ENCODE measurements around the gene BSN.
"Not testable (repeated sequence)": the region's sequence is repeated elsewhere in the genome, so short reads cannot be mapped to it uniquely, and the experiment has no call there.

Gene BSN

DNA sequence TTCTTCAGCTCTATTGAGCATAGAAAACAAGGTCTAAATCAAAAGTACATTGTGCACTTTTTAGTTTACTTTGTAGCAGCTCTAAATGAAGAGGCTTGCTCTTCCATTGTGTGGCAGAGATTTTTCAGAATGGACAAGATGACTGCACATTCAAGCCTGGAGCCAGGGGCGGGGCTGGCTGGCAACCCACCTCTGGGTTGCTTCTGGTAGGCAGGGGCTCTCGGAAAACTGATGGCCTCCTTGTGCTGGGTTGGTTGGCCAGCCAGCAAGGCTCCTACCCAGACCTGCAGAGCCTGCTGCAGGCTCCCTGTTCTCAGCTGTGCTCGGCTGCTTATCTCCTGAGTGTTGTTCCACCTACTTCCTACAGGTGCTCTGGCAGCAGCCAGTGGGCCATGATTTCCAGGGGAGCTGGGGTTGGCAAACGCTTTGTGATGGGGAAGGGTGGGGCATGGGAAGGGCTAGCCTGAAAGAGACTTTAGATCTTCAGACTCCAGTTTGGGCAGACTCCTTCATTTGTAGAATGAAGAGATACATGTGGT lies 8.8 kb downstream of the BSN start:
- H3K36me3 Mint-ChIP-seq (ENCODE audit: low read depth) = no peaks in the 10 kb centered on the region
- no peaks in the 10 kb centered on the region for H3K9me3 Mint-ChIP-seq
- peaks cover 52% of the 10 kb centered on the region for H3K27me3 Mint-ChIP-seq (ENCODE audit: low read depth)
- no peak overlapping the region for H3K27ac Mint-ChIP-seq
- peaks cover 1% of the 10 kb centered on the region for H3K4me1 Mint-ChIP-seq (ENCODE audit: low read depth)
- no peak overlapping the region for H3K4me3 Mint-ChIP-seq

DNA sequence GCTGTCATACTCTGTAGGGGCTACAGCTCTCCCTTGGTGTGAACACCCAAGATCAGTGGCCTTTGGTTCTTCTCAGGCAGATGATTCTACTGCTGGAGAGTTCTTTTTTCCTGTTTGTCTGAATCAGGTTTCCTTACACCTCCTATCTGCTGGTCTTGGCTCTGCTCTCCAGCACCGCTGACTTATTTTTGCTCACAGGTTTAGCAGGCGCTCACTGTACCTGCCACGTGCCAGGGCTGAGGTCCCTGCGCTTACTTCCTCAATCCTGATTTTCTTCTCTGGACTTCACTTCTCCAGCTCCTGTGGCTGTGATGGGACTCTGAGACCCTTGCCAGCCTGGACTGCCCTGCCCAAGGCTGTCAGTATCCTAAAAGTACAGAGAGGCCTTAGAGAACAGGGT lies 9.5 kb downstream of the BSN start:
- Mint-ChIP-seq H3K27me3 (ENCODE audit: low read depth) (peaks cover 47% of the 10 kb centered on the region), H3K4me3 (no peak overlapping the region), H3K36me3 (ENCODE audit: low read depth) (no peaks in the 10 kb centered on the region), H3K9me3 (no peaks in the 10 kb centered on the region), H3K4me1 (ENCODE audit: low read depth) (peaks cover 1% of the 10 kb centered on the region), H3K27ac (no peak overlapping the region)

- H3K27ac Mint-ChIP-seq = no peak overlapping the region
- no peak overlapping the region for H3K4me3 Mint-ChIP-seq
- no peaks in the 10 kb centered on the region for H3K4me1 Mint-ChIP-seq (ENCODE audit: low read depth)
- peaks cover 33% of the 10 kb centered on the region for H3K27me3 Mint-ChIP-seq (ENCODE audit: low read depth)
- H3K36me3 Mint-ChIP-seq (ENCODE audit: low read depth) = no peaks in the 10 kb centered on the region
- no peaks in the 10 kb centered on the region for H3K9me3 Mint-ChIP-seq
These were observed 12.0 kb downstream of the BSN start for GRCh38 chr3:49566312-49566711.

- Mint-ChIP-seq H3K27ac (no peak overlapping the region), H3K36me3 (ENCODE audit: low read depth) (no peaks in the 10 kb centered on the region), H3K27me3 (ENCODE audit: low read depth) (peaks cover 27% of the 10 kb centered on the region), H3K4me3 (no peak overlapping the region), H3K9me3 (no peaks in the 10 kb centered on the region), H3K4me1 (ENCODE audit: low read depth) (no peaks in the 10 kb centered on the region)
These were observed 13.1 kb downstream of the BSN start for GRCh38 chr3:49567406-49567805.

- H3K4me1 Mint-ChIP-seq (ENCODE audit: low read depth) = no peaks in the 10 kb centered on the region
- H3K9me3 Mint-ChIP-seq = no peaks in the 10 kb centered on the region
- no peaks in the 10 kb centered on the region for H3K36me3 Mint-ChIP-seq (ENCODE audit: low read depth)
- H3K27ac Mint-ChIP-seq = no peak overlapping the region
- peaks cover 17% of the 10 kb centered on the region for H3K27me3 Mint-ChIP-seq (ENCODE audit: low read depth)
- no peak overlapping the region for H3K4me3 Mint-ChIP-seq
These were observed 14.7 kb downstream of the BSN start for GRCh38 chr3:49568965-49569364.

DNA sequence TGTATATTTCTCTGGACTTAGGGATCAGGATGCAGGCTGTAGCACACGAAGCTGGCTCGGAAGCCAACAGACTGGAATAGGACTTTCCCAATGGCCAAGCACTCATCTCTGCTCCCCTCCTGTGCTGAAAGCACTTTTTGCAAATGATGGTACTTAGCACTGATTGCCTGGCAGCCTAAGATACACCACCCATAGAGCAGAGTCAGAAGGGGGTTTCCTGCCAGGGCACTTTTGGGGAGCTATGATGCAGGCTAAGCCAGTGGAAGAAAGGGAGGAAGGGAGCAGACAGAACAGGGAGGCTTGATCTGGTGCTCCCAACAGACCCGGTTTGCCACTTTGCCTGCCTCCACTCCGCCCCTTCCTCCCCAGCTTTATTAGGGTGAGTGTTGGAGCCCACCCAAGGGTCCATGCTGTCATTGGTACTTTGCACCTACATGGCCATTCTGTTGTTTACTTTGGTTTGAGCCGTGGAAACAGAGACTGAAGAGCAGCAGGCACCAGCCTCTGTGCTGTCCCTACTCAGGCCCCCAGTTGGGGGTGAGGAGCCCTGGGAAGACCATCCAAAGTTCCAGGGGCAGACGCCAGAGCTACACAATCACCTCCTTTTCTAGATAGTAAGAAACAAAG lies 15.9 kb downstream of the BSN start:
- Mint-ChIP-seq H3K36me3 (ENCODE audit: low read depth) (no peaks in the 10 kb centered on the region), H3K4me1 (ENCODE audit: low read depth) (no peaks in the 10 kb centered on the region), H3K9me3 (no peaks in the 10 kb centered on the region), H3K27me3 (ENCODE audit: low read depth) (peaks cover 17% of the 10 kb centered on the region), H3K27ac (no peak overlapping the region), H3K4me3 (no peak overlapping the region)

DNA sequence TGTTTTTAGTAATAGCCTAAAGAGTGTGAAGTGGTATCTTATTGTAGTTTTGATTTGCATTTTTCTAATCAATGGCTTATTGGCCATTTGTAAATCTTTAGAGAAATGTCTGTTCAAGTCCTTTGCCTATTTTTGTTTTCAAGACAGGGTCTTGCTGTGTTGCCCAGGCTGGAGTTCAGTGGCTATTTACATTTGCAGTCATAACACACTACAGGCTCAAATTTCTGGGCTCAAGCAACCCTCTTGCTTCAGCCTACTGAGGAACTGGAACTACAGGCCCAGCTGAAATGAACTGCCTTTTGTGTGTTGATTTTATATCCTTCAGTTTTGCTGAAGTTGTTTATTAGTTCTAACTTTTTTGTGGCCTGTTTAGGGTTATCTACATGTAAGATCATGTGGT lies 27.9 kb downstream of the BSN start:
- Mint-ChIP-seq H3K27me3 (ENCODE audit: low read depth) (peaks cover 11% of the 10 kb centered on the region), H3K27ac (no peak overlapping the region), H3K36me3 (ENCODE audit: low read depth) (no peaks in the 10 kb centered on the region), H3K9me3 (no peaks in the 10 kb centered on the region), H3K4me1 (ENCODE audit: low read depth) (no peaks in the 10 kb centered on the region), H3K4me3 (no peak overlapping the region)

GRCh38 chr3:49585261-49585755 lies 31.0 kb downstream of the BSN start:
- H3K27me3 Mint-ChIP-seq (ENCODE audit: low read depth) = peaks cover 10% of the 10 kb centered on the region
- H3K9me3 Mint-ChIP-seq; H3K4me3 Mint-ChIP-seq; H3K36me3 Mint-ChIP-seq (ENCODE audit: low read depth); H3K27ac Mint-ChIP-seq; H3K4me1 Mint-ChIP-seq (ENCODE audit: low read depth): not testable (repeated sequence)

DNA sequence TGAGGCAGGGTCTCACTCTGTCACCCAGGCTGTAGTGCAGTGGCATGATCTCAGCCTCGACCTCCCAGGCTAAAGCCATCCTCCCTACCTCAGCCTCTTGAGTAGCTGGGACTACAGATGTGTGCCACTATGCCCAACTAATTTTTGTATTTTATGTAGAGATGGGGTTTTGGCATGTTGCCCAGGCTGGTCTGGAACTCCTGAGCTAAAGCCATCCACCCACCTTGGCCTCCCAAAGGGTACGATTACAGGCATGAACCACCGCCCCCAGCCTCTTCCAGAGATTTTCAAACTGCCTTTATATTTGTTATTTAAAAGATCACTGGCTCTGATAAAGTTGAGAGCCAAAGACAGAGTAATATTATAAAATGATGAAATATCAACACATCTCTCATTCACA lies 37.3 kb downstream of the BSN start:
- Mint-ChIP-seq H3K9me3 (no peaks in the 10 kb centered on the region), H3K27ac (no peak overlapping the region)

GRCh38 chr3:49593041-49593440 lies 38.8 kb downstream of the BSN start:
- Mint-ChIP-seq H3K9me3 (no peaks in the 10 kb centered on the region), H3K27me3 (ENCODE audit: low read depth) (peaks cover 9% of the 10 kb centered on the region), H3K27ac (no peak overlapping the region), H3K4me3 (no peak overlapping the region), H3K36me3 (ENCODE audit: low read depth) (no peaks in the 10 kb centered on the region), H3K4me1 (ENCODE audit: low read depth) (no peaks in the 10 kb centered on the region)

More for the DNA sequence above, 37.3 kb downstream of the BSN start:
- Mint-ChIP-seq H3K27me3 (ENCODE audit: low read depth) (peaks cover 14% of the 10 kb centered on the region), H3K4me3 (no peak overlapping the region), H3K4me1 (ENCODE audit: low read depth) (no peaks in the 10 kb centered on the region), H3K36me3 (ENCODE audit: low read depth) (no peaks in the 10 kb centered on the region)

- no peaks in the 10 kb centered on the region for H3K27me3 Mint-ChIP-seq (ENCODE audit: low read depth)
- peaks cover 2% of the 10 kb centered on the region for H3K36me3 Mint-ChIP-seq (ENCODE audit: low read depth)
- H3K27ac Mint-ChIP-seq = no peak overlapping the region
- peaks cover 20% of the 10 kb centered on the region for H3K4me1 Mint-ChIP-seq (ENCODE audit: low read depth)
- H3K9me3 Mint-ChIP-seq = no peaks in the 10 kb centered on the region
- no peak overlapping the region for H3K4me3 Mint-ChIP-seq
These were observed 46.5 kb downstream of the BSN start for GRCh38 chr3:49600781-49601180.

GRCh38 chr3:49601358-49602048 lies 47.2 kb downstream of the BSN start:
- Mint-ChIP-seq H3K9me3 (no peaks in the 10 kb centered on the region), H3K27ac (no peak overlapping the region), H3K36me3 (ENCODE audit: low read depth) (peaks cover 2% of the 10 kb centered on the region), H3K4me1 (ENCODE audit: low read depth) (peaks cover 20% of the 10 kb centered on the region), H3K27me3 (ENCODE audit: low read depth) (no peaks in the 10 kb centered on the region), H3K4me3 (no peak overlapping the region)

DNA sequence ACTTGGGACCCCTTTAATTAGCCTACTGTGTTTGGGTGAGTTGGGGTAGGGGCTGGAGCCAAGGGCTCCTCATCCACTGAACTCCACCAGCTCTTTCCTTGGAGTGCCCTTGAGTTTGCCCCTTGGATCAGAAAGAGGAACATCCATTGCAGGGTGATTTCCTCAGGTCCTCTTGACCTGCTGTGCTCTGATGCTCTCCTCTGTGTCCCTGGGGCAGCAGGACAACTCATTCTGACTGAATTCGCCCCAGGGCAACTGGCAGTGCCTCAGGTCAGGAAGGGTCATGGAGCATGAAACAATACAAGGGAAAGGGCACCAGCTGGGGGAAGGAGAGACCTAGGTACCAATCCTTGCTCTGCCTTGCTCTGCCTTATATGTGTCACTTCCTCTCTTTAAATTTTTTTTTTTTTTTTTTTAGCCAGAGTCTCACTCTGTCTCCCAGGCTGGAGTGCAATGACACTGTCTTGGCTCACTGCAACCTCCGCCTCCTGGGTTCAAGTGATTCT lies 47.8 kb downstream of the BSN start:
- Mint-ChIP-seq H3K9me3 (no peaks in the 10 kb centered on the region), H3K4me3 (no peak overlapping the region), H3K27ac (no peak overlapping the region), H3K4me1 (ENCODE audit: low read depth) (peaks cover 20% of the 10 kb centered on the region), H3K36me3 (ENCODE audit: low read depth) (peaks cover 2% of the 10 kb centered on the region), H3K27me3 (ENCODE audit: low read depth) (no peaks in the 10 kb centered on the region)

DNA sequence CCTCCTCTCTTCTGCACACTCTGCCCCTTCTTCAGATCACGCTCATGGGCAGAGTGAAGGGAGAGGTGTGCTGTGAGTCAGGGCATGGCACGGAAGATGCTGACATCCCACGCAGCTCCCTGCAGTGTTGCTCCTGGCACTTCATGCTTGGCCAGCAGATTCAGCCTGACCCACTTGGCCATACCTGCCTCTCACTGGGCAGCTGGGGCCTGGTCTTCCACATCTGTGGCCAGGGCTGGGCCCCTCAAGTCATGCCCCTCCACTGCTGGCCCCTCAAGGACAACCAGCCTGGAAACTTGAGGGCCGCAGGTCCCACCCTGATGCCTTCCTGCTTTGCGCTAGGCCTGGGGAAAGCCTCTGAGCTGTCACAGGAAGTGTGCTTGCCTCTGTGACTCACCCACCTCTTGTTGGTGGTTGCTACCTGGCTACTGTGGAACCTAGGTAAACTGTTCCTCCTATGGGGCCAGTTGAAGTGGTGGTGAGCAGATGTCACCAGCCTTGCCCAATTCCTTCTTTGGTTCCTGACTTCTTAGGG lies 48.7 kb downstream of the BSN start:
- Mint-ChIP-seq H3K27ac (peak overlapping the region; percentile 72), H3K4me1 (ENCODE audit: low read depth) (peaks cover 20% of the 10 kb centered on the region), H3K36me3 (ENCODE audit: low read depth) (peaks cover 2% of the 10 kb centered on the region), H3K27me3 (ENCODE audit: low read depth) (no peaks in the 10 kb centered on the region), H3K4me3 (no peak overlapping the region), H3K9me3 (no peaks in the 10 kb centered on the region)

- Mint-ChIP-seq H3K9me3 (no peaks in the 10 kb centered on the region), H3K4me1 (ENCODE audit: low read depth) (peaks cover 20% of the 10 kb centered on the region), H3K27ac (no peak overlapping the region), H3K27me3 (ENCODE audit: low read depth) (no peaks in the 10 kb centered on the region), H3K36me3 (ENCODE audit: low read depth) (peaks cover 2% of the 10 kb centered on the region), H3K4me3 (no peak overlapping the region)
These were observed 52.1 kb downstream of the BSN start for GRCh38 chr3:49606427-49606826.
